Measurements from ENCODE around the gene VARS2.

GRCh38 chr6:30887901-30888815 is 25.9 kb upstream of the VARS2 start:
- TF ChIP-seq CTCF (conservative IDR thresholded peaks at IDR 0.05) (no peak), ZFX (IDR thresholded peaks at IDR 0.05) (no peak)

All from C4-2B (cell line).